Mucosa of descending colon (tissue), 3 donors: Measurements from ENCODE around the gene JAK3. TPM values are rescaled to one million over a fixed set of nuclear protein-coding genes. Genes with fewer than 3 reads are reported as not detected.
"Not testable (repeated sequence)": the region's sequence is repeated elsewhere in the genome, so short reads cannot be mapped to it uniquely, and the experiment has no call there.

Experiments used
- ATAC-seq: fragments of 200-7000 bp; cut with Tn5 transposase; one replicate; pipeline ENCODE4 v1.9.1; 2020; ENCODE audit warnings: mild to moderate bottlenecking, moderate library complexity
- DNase-seq, 3 donors: peaks; one replicate each; pipeline ENCODE4 v3.0.0-alpha.2; 2020
- H3K36me3 ChIP-seq: fragments of 200-600 bp; one replicate; pipeline ENCODE4 v1.8.0; 2021; ENCODE audit warnings: low read depth, mild to moderate bottlenecking
- H3K4me1 ChIP-seq: fragments of 200-600 bp; one replicate; pipeline ENCODE4 v1.8.0; 2021; ENCODE audit warnings: low read depth, mild to moderate bottlenecking
- H3K4me3 ChIP-seq: fragments of 200-600 bp; one replicate; pipeline ENCODE4 v1.8.0; 2021; ENCODE audit warnings: mild to moderate bottlenecking
- H3K9me3 ChIP-seq: fragments of 200-600 bp; one replicate; pipeline ENCODE4 v1.8.0; 2021; ENCODE audit warnings: mild to moderate bottlenecking
- CTCF ChIP-seq: fragments of 200-600 bp; IDR thresholded peaks from one replicate; pipeline ENCODE4 v1.8.0; 2022; ENCODE audit warnings: antibody characterized with exemption, mild to moderate bottlenecking
- intact Hi-C, 2 donors: fragments of 100-400 bp; cut with DNase I in 1 of 2; cut with micrococcal nuclease in 1 of 2; formaldehyde crosslinking; loops; one replicate each; pipeline versions ENCODE4 v1.11.0 to v1.11.1; 2022; cut with DNase I, micrococcal nuclease
- total RNA-seq, 3 donors: library from RNA; stranded (reverse); fragmentation: NEBNext Ultra II Directional in 2 of 3; extraction: Animal tissue kit (Norgen Biotek cat#: 25700) in 2 of 3; gene quantifications; one replicate each; pipeline versions ENCODE4 v1.2.1 to v1.2.4, GENCODE V29; 2021 to 2023
- donor health status: DM: no; HTN: no; CAD: no; lungs with moderate emphysema.
- donor health status: DM: no; HTN: no; CAD: no.
- donor health status: DM: no; HTN: yes; CAD: no.

Gene JAK3
- total RNA-seq, 3 donors from 2014 or later, result 3.1 to 9.1 (median 5.4) TPM

- intact Hi-C loops, result no loop called here
- Histone ChIP-seq H3K9me3 (no peaks in the 10 kb centered on the region), H3K4me3 (no peak overlapping the region), H3K36me3 (no peaks in the 10 kb centered on the region), H3K4me1 (no peaks in the 10 kb centered on the region)
- ATAC-seq (no peak), DNase-seq (no peak)
- TF ChIP-seq CTCF, result no peak
Measured at GRCh38 chr19:17807731-17808316, 40.0 kb downstream of the JAK3 start.

GRCh38 chr19:17806945-17807344, 40.8 kb downstream of the JAK3 start:
- H3K4me1 ChIP-seq, result no peaks in the 10 kb centered on the region
- DNase-seq (no peak), ATAC-seq (peak; percentile 62)
- intact Hi-C loops, result no loop called here
- no peaks in the 10 kb centered on the region for H3K36me3 ChIP-seq
- no peak for TF ChIP-seq CTCF
- no peaks in the 10 kb centered on the region for H3K9me3 ChIP-seq
- H3K4me3 ChIP-seq, result no peak overlapping the region

GRCh38 chr19:17805427-17805826, 42.4 kb downstream of the JAK3 start:
- no peaks in the 10 kb centered on the region for H3K4me1 ChIP-seq
- ATAC-seq (no peak), DNase-seq (no peak)
- H3K4me3 ChIP-seq, result no peak overlapping the region
- no peak for TF ChIP-seq CTCF
- no peaks in the 10 kb centered on the region for H3K9me3 ChIP-seq
- no peaks in the 10 kb centered on the region for H3K36me3 ChIP-seq
- intact Hi-C loops, result no loop called here

- Histone ChIP-seq H3K9me3 (no peaks in the 10 kb centered on the region), H3K36me3 (no peaks in the 10 kb centered on the region), H3K4me3 (no peak overlapping the region), H3K4me1 (peaks cover 10% of the 10 kb centered on the region)
- ATAC-seq, result peak; percentile 38
- intact Hi-C loops, result no loop called here
- DNase-seq, result no peak
- no peak for TF ChIP-seq CTCF
Measured at GRCh38 chr19:17803264-17803896, 44.4 kb downstream of the JAK3 start.

GRCh38 chr19:17802137-17802858, 45.5 kb downstream of the JAK3 start:
- intact Hi-C loops, result no loop called here
- no peak for DNase-seq
- peaks cover 14% of the 10 kb centered on the region for H3K4me1 ChIP-seq
- no peaks in the 10 kb centered on the region for H3K9me3 ChIP-seq
- H3K36me3 ChIP-seq, result no peaks in the 10 kb centered on the region
- no peak overlapping the region for H3K4me3 ChIP-seq
- no peak for TF ChIP-seq CTCF
- no peak for ATAC-seq

- H3K9me3 ChIP-seq, DNase-seq, H3K4me3 ChIP-seq, ATAC-seq, H3K36me3 ChIP-seq: not testable (repeated sequence)
- intact Hi-C loops, result loop anchor here in 1 of 2 donors (10.0 kb wide), 1 partner anchor 56 kb away; the partner anchor contains the start of gene RPL18A
- peaks cover 18% of the 10 kb centered on the region for H3K4me1 ChIP-seq
Measured at GRCh38 chr19:17798599-17798998, 49.2 kb downstream of the JAK3 start.
